OCI-LY7 (cell line): ENCODE measurements around the gene IL17D. TPM values are rescaled to one million over a fixed set of nuclear protein-coding genes. Genes with fewer than 3 reads are reported as not detected.

Experiments used
- BruUV-seq: library from RNA; stranded (reverse); fragments of 400-500 nt; replicated peaks from 2 replicates; lab custom pipeline; 2021; lab: Mats Ljungman, UMichigan
- CTCF ChIA-PET: fragments of 300-600 bp; sonication (Branson Sonifier 250); formaldehyde crosslinking; loops from one replicate; lab custom pipeline; 2022; ENCODE audit warnings: antibody characterized with exemption; ENCODE audit not compliant: unreplicated experiment; lab: Charles Lee
- POLR2A ChIA-PET: fragments of 300-600 bp; sonication (Branson Sonifier 250); formaldehyde crosslinking; loops from one replicate; lab custom pipeline; 2022; ENCODE audit warnings: antibody characterized with exemption; lab: Charles Lee
- DNase-seq: peaks from one replicate; pipeline ENCODE4 v3.0.0-alpha.2; 2015; ENCODE audit warnings: low spot score
- H2AFZ ChIP-seq: fragments of 200-600 bp; sonication (generic), shearing (Covaris generic); 2 replicates; pipeline ENCODE4 v1.6.1; 2014; ENCODE audit warnings: mild to moderate bottlenecking, antibody characterized with exemption, low read length, moderate library complexity
- H3K27ac ChIP-seq: fragments of 200-600 bp; sonication (generic); 2 replicates; pipeline ENCODE4 v1.5.1; 2014; ENCODE audit warnings: mixed run types, low read depth, mild to moderate bottlenecking, moderate library complexity, low read length, inconsistent platforms; ENCODE audit not compliant: poor library complexity, severe bottlenecking
- H3K36me3 ChIP-seq: fragments of 200-600 bp; sonication (generic); 2 replicates; pipeline ENCODE4 v1.6.1; 2014; ENCODE audit warnings: mild to moderate bottlenecking, antibody characterized with exemption, low read length, moderate library complexity, mixed read lengths; ENCODE audit not compliant: insufficient read depth
- H3K4me1 ChIP-seq: fragments of 200-600 bp; sonication (generic); 2 replicates; pipeline ENCODE4 v1.5.1; 2014; ENCODE audit warnings: mild to moderate bottlenecking, low read length; ENCODE audit not compliant: insufficient read depth, poor library complexity, severe bottlenecking
- H3K4me2 ChIP-seq: fragments of 200-600 bp; sonication (generic); 2 replicates; pipeline ENCODE4 v1.6.1; 2014; ENCODE audit warnings: mild to moderate bottlenecking, low read length
- H3K4me3 ChIP-seq: fragments of 200-600 bp; sonication (generic); 2 replicates; pipeline ENCODE4 v1.5.1; 2014; ENCODE audit warnings: mild to moderate bottlenecking, low read depth, low read length; ENCODE audit not compliant: poor library complexity, severe bottlenecking
- H3K79me2 ChIP-seq: fragments of 200-600 bp; sonication (generic); 2 replicates; pipeline ENCODE4 v1.6.1; 2016; ENCODE audit warnings: low read depth, mild to moderate bottlenecking, low read length, moderate library complexity, mixed read lengths; ENCODE audit not compliant: insufficient read depth
- H3K9me2 ChIP-seq: fragments of 200-600 bp; sonication (generic); 2 replicates; pipeline ENCODE4 v1.6.1; 2016; ENCODE audit warnings: mild to moderate bottlenecking, low read length, mixed read lengths; ENCODE audit not compliant: insufficient read depth
- H3K9me3 ChIP-seq: fragments of 200-600 bp; sonication (generic); 2 replicates; pipeline ENCODE4 v1.6.1; 2014; ENCODE audit warnings: mild to moderate bottlenecking, mixed run types, low read length, mixed read lengths
- H4K20me1 ChIP-seq: fragments of 200-600 bp; sonication (generic); 2 replicates; pipeline ENCODE4 v1.6.1; 2014; ENCODE audit warnings: mild to moderate bottlenecking, antibody characterized with exemption, low read length, moderate library complexity, mixed read lengths; ENCODE audit not compliant: insufficient read depth
- CTCF ChIP-seq: fragments of 200-600 bp; sonication (generic); conservative IDR thresholded peaks from 2 replicates; pipeline ENCODE4 v1.5.1; 2014; ENCODE audit warnings: mild to moderate bottlenecking, antibody characterized with exemption, low read length, moderate library complexity, mixed read lengths
- EZH2phosphoT487 ChIP-seq: fragments of 200-600 bp; sonication (generic); IDR thresholded peaks from 2 replicates; pipeline ENCODE4 v1.6.1; 2018; ENCODE audit warnings: low read depth, borderline replicate concordance, mild to moderate bottlenecking, mixed run types, antibody characterized with exemption, low read length, moderate library complexity, mixed read lengths
- intact Hi-C: fragments of 100-400 bp; cut with micrococcal nuclease; formaldehyde crosslinking; loops from one replicate; pipeline ENCODE4 v1.10.0; 2022; ENCODE audit not compliant: unreplicated experiment
- total RNA-seq, 2 experiments: library from RNA; depleted of rRNA in 1 of 2; stranded (reverse); fragments of >200 nt in 1 of 2; shearing (Covaris generic) in 1 of 2; gene quantifications; 2 replicates each; pipeline ENCODE4 v1.2.3, GENCODE V29; 2014 to 2022

The IL17D gene
- total RNA-seq, 2 experiments from 2014 or later = 0.51 to 1.1 TPM

GRCh38 chr13:20711301-20712044 lies 8.0 kb downstream of the IL17D start:
- POLR2A ChIA-PET = interaction anchor here (0.5 kb wide), 1 partner anchor 233 kb away, joined by 5 read pairs; no protein-coding TSS in a partner anchor
- Histone ChIP-seq H3K9me3 (no peaks in the 10 kb centered on the region), H3K9me2 (no peaks in the 10 kb centered on the region), H3K4me3 (no peak overlapping the region), H2AFZ (no peak overlapping the region), H3K27ac (no peak overlapping the region), H3K4me1 (no peaks in the 10 kb centered on the region), H3K4me2 (no peak overlapping the region), H3K36me3 (no peaks in the 10 kb centered on the region), H3K79me2 (no peaks in the 10 kb centered on the region), H4K20me1 (no peaks in the 10 kb centered on the region)
- intact Hi-C loops = loop anchor here (2.0 kb wide), 1 partner anchor 213 kb away; no protein-coding TSS in a partner anchor
- no TSS peak for BruUV-seq
- TF ChIP-seq EZH2phosphoT487 (no peak), CTCF (no peak)
- CTCF ChIA-PET = interaction anchor here (0.6 kb wide), 1 partner anchor 193 kb away, joined by 3 read pairs; no protein-coding TSS in a partner anchor
- no peak for DNase-seq

GRCh38 chr13:20713014-20713376 lies 9.5 kb downstream of the IL17D start:
- Histone ChIP-seq H3K4me2 (no peak overlapping the region), H4K20me1 (no peaks in the 10 kb centered on the region), H3K36me3 (no peaks in the 10 kb centered on the region), H3K4me3 (no peak overlapping the region), H3K4me1 (no peaks in the 10 kb centered on the region), H2AFZ (no peak overlapping the region), H3K27ac (no peak overlapping the region), H3K9me2 (no peaks in the 10 kb centered on the region), H3K79me2 (no peaks in the 10 kb centered on the region), H3K9me3 (no peaks in the 10 kb centered on the region)
- no TSS peak for BruUV-seq
- DNase-seq = no peak
- no peak for TF ChIP-seq CTCF
- no peak for TF ChIP-seq EZH2phosphoT487
- intact Hi-C loops = loop anchor here (2.0 kb wide), 1 partner anchor 212 kb away; no protein-coding TSS in a partner anchor
- ChIA-PET POLR2A (no interaction called here), CTCF (no interaction called here)

GRCh38 chr13:20713751-20714150 lies 10.3 kb downstream of the IL17D start:
- BruUV-seq = no TSS peak
- intact Hi-C loops = loop anchor here (2.0 kb wide), 1 partner anchor 211 kb away; no protein-coding TSS in a partner anchor

More at GRCh38 chr13:20713751-20714150, 10.3 kb downstream of the IL17D start:
- DNase-seq = no peak
- Histone ChIP-seq H3K27ac (no peak overlapping the region), H3K9me3 (no peaks in the 10 kb centered on the region), H3K4me2 (no peak overlapping the region), H3K4me3 (no peak overlapping the region), H3K79me2 (no peaks in the 10 kb centered on the region), H3K4me1 (no peaks in the 10 kb centered on the region), H4K20me1 (no peaks in the 10 kb centered on the region), H3K9me2 (no peaks in the 10 kb centered on the region), H3K36me3 (no peaks in the 10 kb centered on the region), H2AFZ (no peak overlapping the region)
- ChIA-PET CTCF (no interaction called here), POLR2A (no interaction called here)
- TF ChIP-seq EZH2phosphoT487 = no peak
